HG03196 (cell line): ENCODE data around the gene SUMO2.
"Not testable (repeated sequence)": the region's sequence is repeated elsewhere in the genome, so short reads cannot be mapped to it uniquely, and the experiment has no call there.

Experiments
- ATAC-seq: cut with Tn5 transposase; IDR thresholded peaks from one replicate; pipeline ENCODE4 v1.9.1; 2021; ENCODE audit not compliant: unreplicated experiment

SUMO2 gene

GRCh38 chr17:75182319-75182568 lies 515 bp downstream of the SUMO2 start:
- peak; percentile 29 for ATAC-seq

DNA sequence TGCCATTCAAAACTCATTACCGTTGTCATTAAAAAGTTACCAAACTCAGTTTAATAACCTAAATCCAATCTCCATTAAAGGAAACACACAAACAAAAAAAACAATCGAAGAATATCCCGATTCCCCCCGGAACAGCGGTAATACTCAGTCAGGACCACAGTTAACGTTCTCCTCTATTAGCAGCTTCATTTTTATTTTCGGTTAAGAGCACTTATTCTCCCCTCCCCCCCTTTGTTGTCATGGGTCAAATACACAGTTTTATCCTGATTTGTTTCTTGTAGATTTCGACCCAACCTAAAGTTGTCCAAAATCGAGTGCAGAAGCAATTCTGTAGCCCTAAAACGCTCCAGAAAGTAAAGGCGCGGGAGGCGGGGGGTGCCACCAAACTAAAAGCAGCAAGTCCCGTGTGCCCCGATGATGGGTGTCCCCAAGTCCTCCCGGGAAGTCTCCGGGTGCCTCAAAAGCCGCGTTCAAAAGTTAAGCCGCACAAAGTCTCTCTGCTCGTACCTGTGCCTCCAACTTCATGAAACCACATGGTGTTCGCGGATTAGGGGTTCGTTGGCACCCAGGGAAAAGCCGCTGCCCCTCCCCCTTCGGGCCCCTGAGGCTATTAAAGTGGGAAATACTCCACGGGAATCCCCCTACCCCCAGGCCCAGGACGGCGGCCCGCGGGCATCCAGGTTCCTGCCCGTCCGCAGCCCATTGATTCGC lies 996 bp downstream of the SUMO2 start:
- ATAC-seq: peak; percentile 2

DNA sequence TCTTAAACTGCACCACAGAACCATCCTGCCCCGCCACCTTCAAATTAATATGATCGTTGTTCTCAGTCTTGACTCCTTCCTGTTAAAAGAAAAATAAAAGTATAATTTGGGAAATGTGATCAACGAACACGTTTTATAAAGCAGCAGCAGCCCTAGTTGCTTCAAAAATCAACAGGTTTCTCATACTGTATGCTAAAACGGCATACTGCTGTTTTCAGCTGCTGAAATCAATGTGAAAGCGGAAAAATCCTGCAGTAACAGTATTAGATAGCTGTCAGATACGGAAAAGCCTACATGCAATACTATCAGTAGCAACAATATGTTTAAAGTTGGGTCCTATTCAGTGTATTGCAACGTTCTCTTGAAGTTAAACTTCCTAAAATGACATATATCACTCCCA lies 1.6 kb downstream of the SUMO2 start:
- no peak for ATAC-seq

DNA sequence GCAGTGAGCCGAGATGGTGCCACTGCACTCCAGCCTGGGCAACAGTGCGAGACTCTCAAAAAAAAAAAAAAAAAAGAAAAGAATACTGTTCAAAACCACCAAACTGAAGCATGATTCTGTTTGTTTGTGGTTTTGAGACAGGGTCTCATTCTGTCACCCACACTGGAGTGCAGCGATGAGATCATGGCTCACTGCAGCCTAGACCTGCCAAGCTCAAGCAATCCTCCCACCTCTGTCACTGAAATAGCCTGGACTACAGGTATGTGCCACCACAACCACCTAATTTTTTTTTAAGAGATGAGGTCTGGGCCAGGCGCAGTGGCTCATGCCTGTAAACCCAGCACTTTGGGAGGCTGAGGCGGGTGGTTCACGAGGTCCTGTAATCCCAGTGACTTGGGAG lies 4.3 kb downstream of the SUMO2 start:
- ATAC-seq: no peak

DNA sequence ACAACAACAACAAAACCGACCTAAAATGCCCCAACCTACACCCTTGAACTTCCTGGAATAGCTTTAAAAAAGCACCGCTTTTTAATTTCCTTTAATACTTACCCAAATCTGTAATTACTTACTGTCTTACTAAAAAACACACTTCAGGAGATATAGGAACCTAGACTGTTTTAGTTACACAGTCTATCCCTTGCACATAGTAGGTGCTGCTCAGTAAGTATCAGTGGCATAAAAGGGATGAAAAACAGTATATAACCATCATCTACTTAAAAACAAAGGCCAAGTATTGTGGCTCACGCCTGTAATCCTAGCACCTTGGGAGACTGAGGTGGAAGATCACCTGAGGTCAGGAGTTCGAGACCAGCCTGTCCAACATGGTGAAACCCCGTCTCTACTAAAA lies 6.1 kb downstream of the SUMO2 start:
- no peak for ATAC-seq

DNA sequence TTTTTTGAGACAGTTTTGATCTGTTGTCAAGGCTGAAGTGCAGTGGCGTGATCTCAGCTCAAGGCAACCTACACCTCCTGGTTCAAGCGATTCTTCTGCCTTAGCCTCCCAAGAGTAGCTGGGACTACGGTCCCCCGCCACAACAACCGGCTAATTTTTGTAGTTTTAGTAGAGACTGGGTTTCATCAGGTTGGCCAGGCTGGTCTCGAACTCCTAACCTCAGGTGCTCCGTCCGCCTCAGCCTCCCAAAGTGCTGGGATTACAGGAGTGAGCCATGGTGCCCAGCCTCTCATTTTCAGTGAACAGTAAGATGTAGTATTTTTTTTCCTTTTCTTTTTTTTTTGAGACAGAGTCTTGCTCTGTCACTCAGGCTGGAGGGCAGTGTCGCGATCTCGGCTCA lies 7.8 kb downstream of the SUMO2 start:
- ATAC-seq: no peak

GRCh38 chr17:75173526-75173925 lies 9.2 kb downstream of the SUMO2 start:
- no peak for ATAC-seq

DNA sequence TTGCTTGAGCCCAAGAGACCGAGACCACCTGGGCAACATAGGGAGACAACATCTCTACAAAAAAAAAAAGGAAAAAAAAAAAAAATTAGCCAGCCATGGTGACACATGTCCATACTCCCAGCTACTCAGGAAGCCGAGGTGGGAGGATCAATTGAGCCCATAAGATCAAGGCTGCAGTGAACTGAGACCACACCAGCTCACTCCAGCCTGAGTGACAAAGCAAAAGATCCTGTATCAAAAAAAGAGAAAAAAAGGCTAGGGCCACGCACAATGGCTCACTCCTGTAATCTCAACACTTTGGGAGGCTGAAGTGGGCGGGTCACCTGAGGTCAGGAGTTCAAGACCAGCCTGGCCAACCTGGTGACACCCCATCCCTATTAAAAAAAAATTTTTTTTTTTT lies 13.8 kb downstream of the SUMO2 start:
- ATAC-seq: no peak

DNA sequence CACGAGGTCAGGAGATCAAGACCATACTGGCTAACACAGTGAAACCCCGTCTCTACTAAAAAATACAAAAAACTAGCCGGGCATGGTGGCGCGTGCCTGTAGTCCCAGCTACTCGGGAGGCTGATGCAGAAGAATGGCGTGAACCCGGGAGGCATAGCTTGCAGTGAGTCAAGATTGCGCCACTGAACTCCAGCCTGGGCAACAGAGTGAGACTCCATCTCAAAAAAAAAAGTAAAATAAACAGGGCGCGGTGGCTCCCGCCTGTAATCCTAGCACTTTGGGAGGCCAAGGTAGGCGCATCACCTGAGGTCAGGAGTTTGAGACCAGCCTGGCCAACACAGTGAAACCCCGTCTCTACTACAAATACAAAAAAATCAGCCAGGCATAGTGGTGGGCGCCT lies 18.2 kb downstream of the SUMO2 start:
- not testable (repeated sequence) for ATAC-seq

- ATAC-seq: no peak
Observed at GRCh38 chr17:75163074-75163473, 19.7 kb downstream of the SUMO2 start.

DNA sequence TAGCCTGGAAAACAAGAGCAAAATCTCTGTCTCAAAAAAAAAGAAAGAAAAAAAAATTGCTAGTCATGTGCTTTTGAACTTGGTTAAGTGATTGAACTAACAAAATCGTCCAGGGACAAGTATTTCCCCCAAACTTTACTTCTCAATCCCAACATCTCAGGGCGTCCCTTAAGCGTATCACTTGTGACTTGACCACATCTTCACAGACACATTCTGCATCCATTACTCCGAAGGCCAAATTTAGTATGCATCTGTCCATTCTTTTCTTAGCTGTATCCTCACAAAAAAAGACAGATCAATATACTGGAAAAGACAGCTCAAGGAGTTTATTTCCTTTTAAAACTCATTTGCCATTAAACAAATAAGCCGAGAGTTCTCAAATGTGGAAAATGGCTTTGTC lies 22.5 kb downstream of the SUMO2 start:
- no peak for ATAC-seq

DNA sequence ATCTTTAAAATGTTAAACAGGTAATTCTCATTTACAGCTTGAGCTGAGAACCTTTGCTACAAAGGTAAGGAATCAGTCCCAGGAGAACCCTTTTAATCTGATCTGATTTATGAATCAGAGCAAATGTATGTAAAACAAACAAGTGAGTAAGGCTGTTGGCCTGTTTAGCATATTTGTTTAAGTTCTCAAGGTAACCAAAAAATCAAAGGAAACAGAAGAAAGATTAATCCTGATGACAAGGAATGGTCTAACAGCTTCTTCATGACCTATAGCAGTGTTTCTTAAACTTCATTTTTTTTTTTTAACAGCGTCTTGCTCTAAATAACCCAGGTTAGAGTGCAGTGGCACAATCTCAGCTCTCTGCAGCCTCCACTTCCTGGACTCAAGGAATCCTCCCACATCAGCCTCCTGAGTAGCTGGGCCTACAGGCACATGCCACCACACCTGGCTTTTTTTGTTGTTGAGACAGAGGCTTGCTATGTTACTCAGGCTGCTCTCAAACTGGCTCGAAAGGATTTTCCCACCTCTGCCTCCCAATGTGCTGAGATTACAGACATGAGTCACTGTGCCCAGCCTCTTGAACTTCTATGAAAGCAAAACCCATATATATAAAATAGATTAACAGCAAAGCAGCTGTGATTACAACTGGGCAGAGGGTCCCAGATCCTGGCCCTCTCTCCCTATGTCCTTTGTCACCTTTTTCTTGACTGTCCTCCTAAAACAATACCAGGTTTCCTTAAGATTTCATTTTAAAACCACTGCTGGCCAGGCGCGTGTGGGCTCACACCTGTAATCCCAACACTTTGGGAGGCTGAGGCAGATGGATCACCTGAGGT lies 23.3 kb downstream of the SUMO2 start:
- ATAC-seq: no peak

- not testable (repeated sequence) for ATAC-seq
Observed at GRCh38 chr17:75158480-75158879, 24.3 kb downstream of the SUMO2 start.

GRCh38 chr17:75155191-75155601 lies 27.6 kb downstream of the SUMO2 start:
- no peak for ATAC-seq

- ATAC-seq: peak; percentile 94
Observed at GRCh38 chr17:75154195-75155106, 28.3 kb downstream of the SUMO2 start, which contains the start of gene JPT1. JPT1 (minus strand) TSS chr17:75154512; CDS start chr17:75154397, 115 bp downstream.

DNA sequence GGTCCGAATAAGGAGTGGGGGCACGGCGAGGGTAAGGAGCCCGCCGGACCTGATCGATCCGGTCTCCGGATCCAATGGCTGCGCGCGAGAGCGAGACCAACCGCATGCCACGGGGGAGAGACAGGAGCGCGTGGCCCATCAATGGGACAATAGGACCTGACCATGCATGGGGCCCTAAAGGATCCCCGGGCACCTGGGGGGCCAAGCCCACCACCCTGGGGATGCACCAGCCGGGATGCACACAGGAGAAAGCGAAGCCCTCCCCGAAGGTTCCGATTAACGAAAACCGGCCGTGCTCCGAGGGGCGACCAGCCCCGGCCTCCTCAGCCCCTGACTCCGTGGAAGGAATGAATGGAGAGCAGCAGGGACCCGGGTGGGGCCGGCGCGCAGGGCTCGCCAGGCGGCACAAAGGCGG lies 29.0 kb downstream of the SUMO2 start:
- peak; percentile 5 for ATAC-seq

DNA sequence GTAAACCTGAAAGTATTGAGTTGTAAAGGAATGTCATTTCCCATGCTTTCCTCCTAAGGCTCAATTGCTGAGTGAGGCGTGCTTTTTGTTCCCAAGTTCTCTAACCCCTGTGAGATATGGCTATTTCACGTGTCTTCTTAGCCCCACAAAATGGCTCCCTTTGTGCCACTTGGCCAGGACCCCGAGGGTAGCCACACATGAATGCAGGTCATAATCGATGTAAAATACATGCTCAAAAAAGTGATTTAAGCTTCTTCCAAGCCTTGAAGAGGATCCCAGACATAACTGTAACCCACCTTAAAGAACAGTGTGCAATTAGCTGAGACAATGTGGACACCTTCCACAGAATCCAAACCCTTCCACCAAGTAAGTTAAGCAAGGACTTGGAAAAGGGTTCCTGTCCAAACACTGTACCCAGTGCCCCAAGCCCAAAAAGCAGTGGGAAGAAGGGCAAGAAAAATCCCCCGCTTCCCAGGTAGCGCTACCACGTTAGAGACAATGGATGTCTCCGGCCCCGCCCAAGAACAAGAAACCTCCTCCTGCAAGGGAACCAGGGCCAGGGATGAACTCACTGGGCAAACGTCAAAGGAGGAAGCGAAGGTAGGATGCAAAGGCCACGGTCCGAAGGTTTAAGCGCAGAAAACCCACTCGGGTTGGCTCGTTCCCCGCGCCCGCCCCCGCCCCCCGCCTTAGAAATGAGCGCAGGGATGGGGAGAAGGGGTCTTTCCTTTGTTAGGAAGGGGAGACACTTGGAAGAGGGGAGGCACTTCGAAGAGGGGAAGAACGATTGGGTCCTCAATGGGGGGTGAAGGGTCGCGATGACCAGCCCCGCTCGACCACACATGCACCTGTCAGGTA lies 29.6 kb downstream of the SUMO2 start:
- ATAC-seq: peak; percentile 6

- ATAC-seq: no peak
Observed at GRCh38 chr17:75152523-75152921, 30.2 kb downstream of the SUMO2 start.

GRCh38 chr17:75151930-75152329 lies 30.8 kb downstream of the SUMO2 start:
- no peak for ATAC-seq

- ATAC-seq: no peak
Observed at GRCh38 chr17:75147878-75148546, 34.7 kb downstream of the SUMO2 start.
